H1 (cell line): Measurements from ENCODE around the gene AHRR. TPM values are rescaled to one million over a fixed set of nuclear protein-coding genes. Genes with fewer than 3 reads are reported as not detected.

Experiments used
- BCL11A ChIP-seq, 2 experiments: IDR thresholded peaks; one replicate each; pipeline ENCODE4 v1.6.1; 2011; ENCODE audit warnings: low read depth in 2 of 2, low read length in 2 of 2, mild to moderate bottlenecking in 2 of 2
- CBX8 ChIP-seq: fragments of 300-800, 300-1000 bp; sonication (generic); IDR thresholded peaks from 2 replicates; pipeline ENCODE4 v1.7.1; 2016; ENCODE audit warnings: low read depth, low read length, borderline replicate concordance
- GABPA ChIP-seq: IDR thresholded peaks from 2 replicates; pipeline ENCODE4 v1.6.1; 2011; ENCODE audit warnings: mild to moderate bottlenecking, low read length, moderate library complexity, borderline replicate concordance; ENCODE audit not compliant: insufficient read depth
- HDAC2 ChIP-seq, 2 experiments: fragments of 300-600 bp in 1 of 2; sonication (generic) in 1 of 2; IDR thresholded peaks; 2 replicates each; pipeline ENCODE4 v1.6.1; 2011 to 2012; ENCODE audit warnings: low read depth in 2 of 2, low read length in 2 of 2, mild to moderate bottlenecking in 2 of 2, moderate library complexity in 2 of 2, borderline replicate concordance in 1 of 2, inconsistent platforms in 1 of 2
- JUN ChIP-seq: IDR thresholded peaks from 2 replicates; pipeline ENCODE4 v1.6.1; 2011; ENCODE audit warnings: low read depth, mild to moderate bottlenecking, improper control_type of control experiment, low read length
- PHF8 ChIP-seq: fragments of 200-600 bp; sonication (generic); conservative IDR thresholded peaks from 2 replicates; pipeline ENCODE4 v1.7.1; 2012; ENCODE audit warnings: low read depth, mild to moderate bottlenecking, inconsistent platforms, low read length, moderate library complexity
- POU5F1 ChIP-seq: IDR thresholded peaks from 2 replicates; pipeline ENCODE4 v1.6.1; 2011; ENCODE audit warnings: low read depth, mild to moderate bottlenecking, low read length, moderate library complexity
- ZNF274 ChIP-seq: IDR thresholded peaks from 2 replicates; pipeline ENCODE4 v1.7.0; 2012; ENCODE audit warnings: low read length, borderline replicate concordance; ENCODE audit errors: extremely low read depth
- polyA plus RNA-seq, 7 experiments: library from polyadenylated mRNA; depleted of rRNA in 3 of 7; stranded (reverse) in 5 of 7; unstranded in 2 of 7; fragments of >200 nt in 5 of 7; fragments of 200-250 nt in 2 of 7; gene quantifications; 1 replicate in 5 of 7; 2 replicates in 1 of 7; 4 replicates in 1 of 7; pipeline versions ENCODE4 v1.2.1 to v1.2.3, GENCODE V29; 2011 to 2013; ENCODE audit warnings: missing spikeins in 2 of 7, mixed read lengths in 2 of 7
- total RNA-seq: library from RNA; stranded (reverse); fragmentation: NEBNext Ultra II Directional; extraction: Animal tissue kit (Norgen Biotek cat#: 25700); gene quantifications from 2 replicates; pipeline ENCODE4 v1.2.1, GENCODE V29; 2021

The AHRR gene
- total and polyA plus RNA-seq, 2 of the 8 experiments (the other 6 are each of a cell fraction or from before 2014, with no cell fraction given): 0.41 to 0.80 TPM

DNA sequence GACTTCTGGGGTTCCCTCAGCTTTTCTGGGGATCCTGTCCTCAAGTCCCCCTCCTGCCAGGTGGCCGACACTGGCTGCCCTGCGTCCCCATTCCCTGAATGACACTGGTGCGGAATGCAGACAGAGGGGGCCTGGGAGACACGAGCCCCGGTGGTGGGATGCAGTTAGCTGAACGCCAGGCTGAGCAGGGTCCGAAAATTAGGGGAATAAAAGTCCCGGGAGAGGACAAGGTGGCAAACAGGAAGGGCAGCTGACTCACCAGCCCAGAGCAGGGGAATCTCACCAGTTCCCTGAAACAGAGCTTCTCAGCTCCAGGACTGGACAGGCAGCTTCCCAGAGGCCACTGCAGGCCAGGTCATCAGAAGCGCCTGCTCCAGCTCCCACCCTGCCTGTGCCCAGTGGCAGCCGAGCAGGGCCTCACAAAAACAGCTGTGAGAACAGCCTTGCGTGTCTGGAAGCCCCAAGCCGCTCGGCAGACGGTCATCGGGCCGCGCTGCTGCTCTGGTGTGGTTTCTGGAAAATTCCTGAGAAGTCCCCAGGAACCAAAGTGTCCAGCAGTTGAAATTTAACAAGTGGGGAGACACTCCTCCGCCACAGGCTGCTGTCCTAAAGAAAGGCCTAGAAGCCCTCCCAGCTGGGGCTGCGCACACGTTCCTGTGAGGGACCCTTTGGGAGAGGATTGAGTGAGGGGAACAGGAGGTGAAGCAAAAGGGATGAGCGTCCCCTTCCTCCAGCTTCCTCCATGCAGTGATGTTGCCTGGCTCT is 73.8 kb downstream of the AHRR start (continued):
- no peak for TF ChIP-seq JUN
- TF ChIP-seq ZNF274: no peak
- no peak for TF ChIP-seq PHF8
- TF ChIP-seq BCL11A (IDR thresholded peaks at IDR 0.05; ENCODE audit: low read depth in 2 of 2, low read length in 2 of 2): no peak
- no peak for TF ChIP-seq CBX8
- TF ChIP-seq GABPA: no peak
- no peak for TF ChIP-seq POU5F1
- TF ChIP-seq HDAC2 (IDR thresholded peaks at IDR 0.05; ENCODE audit: borderline replicate concordance in 1 of 2, low read depth in 2 of 2, low read length in 2 of 2): no peak
